GM18502 (cell line): ENCODE measurements around the gene TRH.

Experiments used
- ATAC-seq: cut with Tn5 transposase; IDR thresholded peaks from one replicate; pipeline ENCODE4 v1.9.1; 2021; ENCODE audit warnings: mild to moderate bottlenecking; ENCODE audit not compliant: unreplicated experiment, poor library complexity

Gene TRH, protein sequence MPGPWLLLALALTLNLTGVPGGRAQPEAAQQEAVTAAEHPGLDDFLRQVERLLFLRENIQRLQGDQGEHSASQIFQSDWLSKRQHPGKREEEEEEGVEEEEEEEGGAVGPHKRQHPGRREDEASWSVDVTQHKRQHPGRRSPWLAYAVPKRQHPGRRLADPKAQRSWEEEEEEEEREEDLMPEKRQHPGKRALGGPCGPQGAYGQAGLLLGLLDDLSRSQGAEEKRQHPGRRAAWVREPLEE

GRCh38 chr3:129974564-129974832, at the start of gene TRH:
TRH (plus strand) TSS chr3:129974720; CDS start chr3:129975817, 1,097 bp downstream.
- no peak for ATAC-seq

DNA sequence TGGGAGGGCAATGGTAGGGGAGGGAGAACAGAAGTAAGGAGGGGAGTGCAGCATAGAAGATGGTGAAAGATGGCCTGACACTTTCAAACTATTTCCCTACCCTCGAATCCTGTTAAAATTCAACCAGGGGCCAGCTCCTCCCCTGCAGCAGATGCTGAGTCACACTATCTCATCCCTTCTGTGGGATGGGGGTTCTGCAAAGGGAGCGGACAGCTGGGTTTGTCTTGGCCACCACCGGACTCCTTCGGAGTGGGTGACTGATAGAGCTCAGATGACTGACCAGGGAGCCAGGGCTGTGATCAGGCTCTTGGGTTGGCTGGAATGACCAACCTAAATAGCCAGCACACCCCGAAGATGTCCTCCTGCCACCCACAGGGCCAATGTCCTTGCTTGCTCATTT, 47.4 kb upstream of the TRH start:
- ATAC-seq, result no peak

DNA sequence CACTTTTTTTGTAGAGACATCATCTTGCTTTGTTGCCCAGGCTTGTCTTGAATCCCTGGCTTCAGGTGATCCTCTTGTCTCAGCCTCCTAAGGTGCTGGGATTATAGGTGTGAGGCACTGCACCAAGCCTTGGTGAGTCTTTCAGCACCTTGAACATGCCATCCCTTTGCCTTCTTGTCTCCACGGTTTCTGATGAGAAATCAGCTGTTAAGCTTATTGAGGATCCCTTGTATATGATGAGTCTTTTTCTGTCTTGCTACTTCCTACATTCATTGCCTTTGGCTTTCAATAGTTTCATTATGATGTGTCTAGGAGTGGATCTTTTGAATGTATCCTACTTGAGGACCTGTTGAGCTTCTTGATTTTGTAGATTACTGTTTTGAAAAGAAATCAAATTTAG, 45.1 kb upstream of the TRH start:
- no peak for ATAC-seq

DNA sequence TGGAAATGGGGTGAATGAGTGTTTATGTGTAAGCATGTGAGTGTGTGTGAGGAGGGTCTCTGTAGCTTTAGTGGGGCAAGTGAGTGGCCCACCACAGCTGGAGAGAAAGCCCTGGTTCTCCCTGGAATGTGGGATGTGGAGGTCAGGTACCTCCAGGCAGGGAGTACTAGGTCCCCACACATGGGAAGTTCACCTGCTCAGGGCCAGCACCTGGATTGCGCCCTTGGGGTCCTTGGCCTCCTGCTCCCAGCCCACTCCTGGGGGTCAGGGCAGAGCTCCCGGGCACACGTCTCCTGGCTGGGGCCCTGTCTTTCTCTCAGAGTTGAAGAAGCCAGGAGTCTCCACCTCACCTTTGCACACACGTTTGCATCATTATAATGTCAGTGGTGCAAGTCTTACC, 41.0 kb upstream of the TRH start:
- ATAC-seq, result no peak

DNA sequence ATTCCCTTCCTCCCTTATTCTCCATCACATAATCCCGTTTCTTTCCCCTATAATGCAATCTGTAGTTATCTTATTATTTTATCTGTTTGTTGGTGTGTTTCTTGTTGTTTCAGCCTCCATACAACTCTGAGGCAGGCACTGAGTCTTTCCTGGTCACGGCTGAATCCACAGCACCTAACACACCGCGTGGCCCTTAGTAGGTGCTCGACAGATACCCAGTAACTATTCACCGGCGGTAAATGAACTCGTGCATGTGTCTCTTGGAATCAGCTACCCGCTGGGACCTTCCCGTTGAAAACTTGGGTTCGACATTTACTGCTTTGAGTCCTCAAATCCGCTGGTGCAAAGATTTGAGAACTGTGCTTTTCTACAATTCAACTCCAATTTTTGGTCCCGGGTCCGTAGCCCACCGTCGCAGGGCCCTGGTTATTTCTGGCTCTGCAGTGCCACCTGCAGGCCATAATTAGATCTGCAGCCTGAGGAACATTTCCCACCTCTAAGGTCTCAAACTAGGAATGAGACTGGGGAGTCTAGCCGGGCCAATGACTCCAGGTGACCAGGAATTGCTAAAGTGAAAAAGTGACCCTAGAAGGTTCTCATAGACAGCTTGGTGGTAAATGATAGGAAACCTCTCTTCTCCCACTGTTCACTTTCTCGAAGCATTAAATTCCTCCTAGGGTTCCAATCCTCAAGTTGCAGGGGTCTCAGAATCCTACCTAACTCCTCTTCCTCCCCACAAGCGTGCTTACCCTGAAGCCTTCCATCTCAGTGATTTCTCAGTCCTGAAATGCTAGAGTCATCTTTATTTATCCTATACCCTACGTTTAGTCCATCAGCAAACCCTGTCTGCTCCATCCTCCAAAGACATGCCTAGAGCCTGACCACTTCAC, 40.0 kb upstream of the TRH start:
- ATAC-seq, result no peak

DNA sequence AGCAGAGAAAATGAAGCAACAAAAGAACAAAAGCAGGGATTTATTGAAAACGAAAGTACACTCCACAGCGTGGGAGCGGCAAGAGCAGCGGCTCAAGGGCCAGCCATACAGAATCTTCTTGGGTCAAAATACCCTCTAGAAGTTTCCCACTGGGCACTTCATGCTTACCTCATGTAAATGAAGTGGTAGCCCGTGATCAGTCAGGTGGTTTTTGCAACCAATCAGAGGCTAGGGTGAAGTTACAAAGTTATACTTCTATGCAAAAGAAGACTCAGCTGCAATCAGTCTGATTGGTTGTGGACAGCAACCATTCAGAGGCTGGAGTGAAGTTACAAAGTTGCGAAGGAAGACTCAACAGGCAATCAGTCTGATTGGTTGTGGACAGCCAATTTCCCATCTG, 37.8 kb upstream of the TRH start:
- peak; percentile 60 for ATAC-seq

DNA sequence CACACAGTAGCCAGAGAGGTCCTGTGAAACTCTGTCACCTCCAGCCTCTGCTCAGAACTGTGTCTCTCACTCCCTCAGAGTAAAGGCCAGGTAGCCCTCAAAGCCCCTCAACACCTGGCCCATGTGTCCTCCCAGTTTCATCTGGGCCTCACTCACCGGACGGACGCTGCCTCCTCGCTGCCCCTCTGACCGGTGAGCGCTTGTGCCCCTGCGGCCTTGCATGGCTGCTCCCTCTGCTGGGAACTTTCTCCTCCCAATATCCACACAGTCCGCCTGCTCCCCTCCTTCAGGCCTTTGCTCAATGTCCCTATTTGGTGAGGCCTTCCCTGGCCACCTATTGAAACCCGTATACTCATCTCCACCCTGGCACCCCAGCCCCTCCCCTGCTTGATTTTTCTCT, 36.8 kb upstream of the TRH start:
- no peak for ATAC-seq

DNA sequence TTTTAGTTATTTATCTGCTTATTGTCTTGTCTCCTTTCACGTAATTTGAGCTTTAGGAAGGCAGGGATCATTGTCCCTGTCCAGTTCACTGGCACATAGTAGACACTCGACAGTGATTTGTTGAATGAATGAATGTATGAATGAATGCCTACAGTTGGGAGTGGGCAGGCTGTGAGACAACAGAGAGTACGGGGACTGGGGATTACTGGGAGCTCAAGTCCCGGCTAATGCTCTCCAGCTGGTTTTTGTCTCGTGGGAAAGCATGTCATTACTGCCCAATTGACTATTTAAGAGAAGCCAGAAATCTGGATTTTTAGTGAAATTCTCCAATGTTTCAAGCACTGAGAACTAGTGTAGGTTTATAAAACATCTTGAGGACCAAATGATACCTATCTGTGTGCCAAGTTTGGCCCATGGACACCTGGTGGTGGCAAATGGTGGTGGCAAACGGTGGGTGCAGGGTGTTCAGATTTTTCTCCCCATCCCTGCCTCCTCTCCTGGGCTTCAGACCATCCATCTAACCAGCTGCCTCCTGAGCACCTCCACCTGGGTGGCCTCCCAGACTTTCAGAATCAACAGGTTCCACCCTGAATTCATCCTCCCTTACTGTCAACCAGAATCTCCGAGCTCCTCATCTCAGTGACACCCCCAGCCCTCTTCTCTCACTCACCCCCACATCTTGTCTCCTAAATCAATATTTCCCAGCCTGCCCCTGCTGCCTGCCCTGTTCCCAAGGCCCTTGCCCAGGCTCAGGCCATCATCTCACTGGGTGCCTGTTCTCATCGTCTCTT, 36.2 kb upstream of the TRH start:
- ATAC-seq, result no peak

GRCh38 chr3:129940086-129940485, 34.4 kb upstream of the TRH start:
- no peak for ATAC-seq

- peak; percentile 69 for ATAC-seq
These were observed 32.2 kb upstream of the TRH start for GRCh38 chr3:129942296-129942695.

DNA sequence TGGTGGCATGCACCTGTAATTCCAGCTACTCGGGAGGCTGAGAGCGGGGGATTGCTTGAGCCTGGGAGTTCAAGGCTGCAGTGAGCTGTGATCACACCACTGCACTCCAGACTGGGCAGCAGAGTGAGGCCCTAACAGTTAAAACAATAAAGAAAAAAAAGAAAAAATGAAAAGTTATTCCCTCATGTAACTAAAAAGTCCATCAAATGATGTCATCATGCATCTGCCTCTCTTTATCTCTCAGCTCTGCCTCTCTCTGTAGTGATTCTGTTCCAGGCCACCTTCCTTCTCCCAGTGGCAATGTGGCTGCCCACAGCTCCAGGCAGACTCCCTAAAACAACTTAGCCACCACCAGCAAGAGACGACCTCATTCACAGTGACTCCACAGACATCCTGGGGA, 31.5 kb upstream of the TRH start:
- no peak for ATAC-seq

DNA sequence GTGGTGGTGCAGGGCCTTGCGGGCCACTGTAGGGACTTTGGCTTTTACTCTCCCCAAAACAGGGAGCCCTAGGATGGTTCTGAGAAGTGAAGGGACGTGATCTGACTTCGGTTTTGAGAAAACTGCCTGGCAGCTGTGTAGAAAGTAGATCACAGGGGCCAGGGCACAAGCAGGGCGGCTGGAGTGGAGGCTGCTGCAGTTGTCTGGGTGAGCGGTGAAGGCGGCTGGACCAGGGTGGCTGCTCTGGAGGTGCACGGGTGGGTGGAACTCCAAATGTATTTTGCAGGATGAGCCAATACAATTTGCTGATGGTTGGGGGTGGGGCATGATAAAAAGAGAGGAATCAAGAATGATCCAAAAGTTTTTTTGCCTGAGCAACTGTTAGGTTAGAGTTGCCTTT, 29.8 kb upstream of the TRH start:
- ATAC-seq, result no peak

GRCh38 chr3:129947538-129948240, 26.8 kb upstream of the TRH start:
- no peak for ATAC-seq

DNA sequence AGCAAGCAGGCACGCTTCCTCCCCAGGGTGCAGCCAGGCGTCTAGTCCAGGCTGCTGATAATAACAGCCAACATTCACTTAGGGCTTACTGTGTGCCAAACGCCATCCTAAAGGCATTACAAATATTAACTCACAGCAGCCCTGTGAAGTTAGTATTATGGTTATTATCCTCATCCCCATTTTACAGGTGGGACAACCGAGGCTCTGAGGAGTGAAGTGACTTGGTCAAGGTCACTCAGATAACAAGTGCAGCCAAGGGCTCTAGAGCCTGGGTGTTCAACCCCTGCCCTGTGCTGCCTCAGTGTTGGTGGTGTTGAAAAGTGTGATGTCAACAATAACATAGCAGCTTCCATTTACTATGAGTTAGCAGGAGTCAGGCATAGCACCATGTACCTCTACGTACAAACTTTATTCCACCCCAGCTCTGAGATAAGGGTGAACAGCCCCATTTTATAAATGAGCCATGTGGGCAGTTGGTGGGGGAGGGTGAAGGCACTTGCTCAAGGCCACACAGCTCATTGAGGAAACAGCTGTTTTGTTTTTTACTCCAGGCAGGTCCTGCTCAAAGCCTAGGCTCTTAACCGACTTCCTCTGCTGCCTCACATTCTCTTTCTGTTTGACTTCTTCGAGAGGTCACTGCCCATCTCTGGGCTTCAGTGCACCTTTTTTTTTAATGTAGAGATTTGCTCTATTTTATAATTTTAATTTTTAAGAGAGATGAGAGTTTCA, 24.0 kb upstream of the TRH start:
- ATAC-seq, result no peak

DNA sequence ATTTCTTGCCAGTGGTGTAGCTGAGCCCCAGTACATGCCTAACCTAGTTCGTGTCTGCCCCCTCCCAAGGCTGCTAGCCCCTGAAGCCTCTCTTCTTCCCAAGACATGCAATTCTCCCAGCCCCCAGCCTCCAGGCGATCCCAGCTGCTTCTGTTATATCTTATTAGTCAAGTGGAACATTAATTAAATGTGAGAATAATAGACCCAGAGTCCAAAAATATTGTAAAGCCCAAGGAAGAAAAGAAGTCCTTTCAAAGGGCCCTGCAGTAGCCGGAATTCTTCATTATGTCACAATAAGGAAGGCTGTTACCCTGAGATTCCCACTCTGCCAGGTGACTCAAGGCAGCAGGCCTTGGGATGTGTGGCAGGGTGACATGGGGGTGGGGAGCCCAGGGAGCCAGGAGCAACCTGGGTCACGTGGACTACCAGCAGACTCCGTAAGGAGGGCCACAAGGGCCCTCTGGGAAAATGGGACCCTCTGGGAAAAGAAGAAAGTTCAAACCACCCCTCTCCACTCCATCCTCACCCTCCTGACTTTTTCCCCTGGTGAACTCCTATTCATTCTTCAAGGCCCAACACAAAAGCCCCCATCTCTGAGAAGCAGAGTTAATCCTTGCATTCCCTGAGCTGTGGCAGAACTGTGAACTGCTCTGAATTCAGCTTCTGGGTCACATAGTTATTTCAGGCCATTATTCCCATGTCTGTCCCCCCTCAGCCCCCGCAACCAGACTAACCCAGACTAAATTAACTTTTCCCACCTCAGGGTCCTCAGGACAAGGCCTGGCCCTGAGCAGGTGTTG, 21.8 kb upstream of the TRH start:
- no peak for ATAC-seq

DNA sequence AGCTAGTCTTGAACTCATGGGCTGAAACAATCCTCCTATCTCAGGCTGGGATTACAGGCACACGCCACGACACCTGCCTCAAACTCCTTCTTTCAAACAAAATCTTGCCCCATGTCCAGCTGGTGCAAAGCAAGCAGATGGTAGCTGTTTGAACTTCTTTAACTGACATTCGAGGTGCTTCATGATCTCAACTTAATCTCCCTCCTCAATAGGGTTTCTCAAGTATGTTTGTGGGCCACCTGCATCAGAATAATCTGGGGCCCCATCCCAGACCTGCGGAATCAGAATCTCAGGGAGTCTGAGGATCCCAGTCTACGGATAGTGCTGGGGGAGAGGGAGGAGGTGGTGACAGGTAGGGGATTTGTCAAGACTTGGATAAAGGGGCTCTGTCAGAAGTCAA, 20.9 kb upstream of the TRH start:
- no peak for ATAC-seq

- no peak for ATAC-seq
These were observed 20.0 kb upstream of the TRH start for GRCh38 chr3:129954514-129954913.

- ATAC-seq, result no peak
These were observed 17.6 kb upstream of the TRH start for GRCh38 chr3:129956936-129957335.

DNA sequence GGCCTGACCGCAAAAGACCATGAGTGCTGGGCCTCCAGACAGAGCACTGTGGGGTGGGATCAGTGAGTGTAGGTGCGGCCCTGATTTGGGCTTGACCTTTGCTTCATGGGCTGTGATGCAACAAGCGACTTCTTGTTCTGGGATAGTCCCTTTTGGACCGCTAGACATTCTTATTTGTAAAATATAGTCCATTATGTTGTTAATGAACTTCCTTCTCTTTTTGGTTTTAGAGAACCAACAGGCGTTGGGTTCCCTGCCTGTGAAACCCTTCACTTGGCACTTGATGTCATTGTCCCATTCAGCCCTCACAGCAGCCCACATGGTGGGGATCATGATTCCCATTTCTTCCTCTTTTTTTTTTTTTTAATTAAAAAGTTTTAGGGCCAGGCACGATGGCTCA, 15.8 kb upstream of the TRH start:
- no peak for ATAC-seq
